HepG2 (cell line): ENCODE results near the gene CKS2. TPM values are rescaled to one million over a fixed set of nuclear protein-coding genes. Genes with fewer than 3 reads are reported as not detected.

Experiments
- ATAC-seq: fragments of 200-7000 bp; cut with Tn5 transposase; 3 replicates; pipeline ENCODE4 v1.9.1; 2020; ENCODE audit warnings: mild to moderate bottlenecking, moderate library complexity
- BruUV-seq: library from RNA; stranded (reverse); fragments of 400-500 nt; replicated peaks from 2 replicates; lab custom pipeline; 2021; lab: Mats Ljungman, UMichigan
- CTCF ChIA-PET: fragments of 300-600 bp; formaldehyde crosslinking; extraction: SDS; loops from one replicate; lab custom pipeline; 2021; ENCODE audit warnings: low total read pairs, inconsistent platforms, low intra/inter-chr PET ratio; lab: Yijun Ruan, JAX
- POLR2A ChIA-PET: fragments of 350-600 bp; sonication (Branson Sonifier 250); formaldehyde crosslinking; loops from one replicate; lab custom pipeline; 2020; ENCODE audit warnings: antibody characterized with exemption, inconsistent platforms; lab: Yijun Ruan, JAX
- DNase-seq: peaks from one replicate; pipeline ENCODE4 v3.0.0-alpha.2; 2015; ENCODE audit warnings: low spot score
- FAIRE-seq: peaks from 3 replicates; lab custom pipeline; 2011; peaks lifted over from hg19 to GRCh38; lab: Jason Lieb, UNC
- H2AFZ ChIP-seq: one replicate; pipeline ENCODE4 v1.6.1; 2011; ENCODE audit warnings: low read length, inconsistent platforms
- H3K27ac ChIP-seq: fragments of 300-600 bp; 3 replicates; pipeline ENCODE4 v1.8.0; 2011; ENCODE audit warnings: mixed run types, mild to moderate bottlenecking, mixed read lengths, low read length, inconsistent platforms; ENCODE audit not compliant: insufficient read depth; ENCODE audit errors: extremely low read length
- H3K27me3 ChIP-seq, 2 experiments: fragments of 200-600 bp in 1 of 2; 2 replicates in 1 of 2; 3 replicates in 1 of 2; pipeline versions ENCODE4 v1.6.0 to v1.8.0; 2011; ENCODE audit warnings: low read length in 2 of 2, mild to moderate bottlenecking in 2 of 2, moderate library complexity in 2 of 2, inconsistent platforms in 1 of 2; ENCODE audit not compliant: insufficient read depth in 2 of 2, control insufficient read depth in 1 of 2
- H3K36me3 ChIP-seq, 2 experiments: fragments of 200-600 bp in 1 of 2; replicated peaks in 1 of 2; 2 replicates in 1 of 2; 3 replicates in 1 of 2; pipeline versions ENCODE4 v1.5.1 to v1.8.0; 2011; ENCODE audit warnings: low read length in 2 of 2, inconsistent platforms in 1 of 2; ENCODE audit not compliant: insufficient read depth in 2 of 2, control insufficient read depth in 1 of 2
- H3K4me1 ChIP-seq: 2 replicates; pipeline ENCODE4 v1.5.1; 2012; ENCODE audit warnings: low read length, inconsistent platforms; ENCODE audit not compliant: insufficient read depth
- H3K4me2 ChIP-seq: 2 replicates; pipeline ENCODE4 v1.6.0; 2011; ENCODE audit warnings: low read depth, low read length, inconsistent platforms
- H3K4me3 ChIP-seq, 3 experiments: fragments of 200-600 bp in 1 of 3; sonication (generic), shearing (Covaris generic) in 1 of 3; replicated peaks in 1 of 3; 2 replicates each; pipeline ENCODE4 v1.5.1; 2011 to 2016; ENCODE audit warnings: low read length in 3 of 3, inconsistent platforms in 2 of 3, low read depth in 2 of 3, mild to moderate bottlenecking in 2 of 3, control low read depth in 1 of 3, mixed read lengths in 1 of 3; ENCODE audit not compliant: insufficient read depth in 1 of 3
- H3K79me2 ChIP-seq: one replicate; pipeline ENCODE4 v1.6.1; 2011; ENCODE audit warnings: low read length, inconsistent platforms; ENCODE audit not compliant: insufficient read depth
- H3K9ac ChIP-seq: 2 replicates; pipeline ENCODE4 v1.6.0; 2011; ENCODE audit warnings: mild to moderate bottlenecking, low read depth, low read length, inconsistent platforms; ENCODE audit not compliant: insufficient read depth
- H3K9me3 ChIP-seq: 2 replicates; pipeline ENCODE4 v1.5.1; 2012; ENCODE audit warnings: mild to moderate bottlenecking, low read length
- H4K20me1 ChIP-seq: 2 replicates; pipeline ENCODE4 v1.6.0; 2011; ENCODE audit warnings: inconsistent platforms, mild to moderate bottlenecking, low read length, moderate library complexity; ENCODE audit not compliant: insufficient read depth
- GTF2F1 ChIP-seq: fragments of 150-350 bp; IDR thresholded peaks from 2 replicates; pipeline ENCODE4 v1.6.1; 2014; ENCODE audit warnings: low read length
- HNF1B ChIP-seq: sonication (generic); formaldehyde crosslinking; IDR thresholded peaks from 2 replicates; pipeline ENCODE4 v1.5.1; 2020; ENCODE audit warnings: mild to moderate bottlenecking, moderate library complexity, missing genetic modification reagents
- MIXL1 ChIP-seq: IDR thresholded peaks from 2 replicates; pipeline ENCODE4 v1.6.1; 2016
- MZF1 ChIP-seq: sonication (generic); formaldehyde crosslinking; IDR thresholded peaks from 2 replicates; pipeline ENCODE4 v1.8.1; 2023; ENCODE audit warnings: mild to moderate bottlenecking, missing genetic modification reagents, borderline replicate concordance
- PAWR ChIP-seq: sonication (generic); formaldehyde crosslinking; IDR thresholded peaks from 2 replicates; pipeline ENCODE4 v1.4.0; 2020; ENCODE audit warnings: missing genetic modification reagents, mild to moderate bottlenecking, borderline replicate concordance
- REST ChIP-seq, 2 experiments: IDR thresholded peaks; 2 replicates each; pipeline ENCODE4 v1.6.1; 2011 to 2012; ENCODE audit warnings: low read length in 2 of 2, borderline replicate concordance in 1 of 2, low read depth in 1 of 2, mild to moderate bottlenecking in 1 of 2, moderate library complexity in 1 of 2
- SP2 ChIP-seq: sonication (generic); formaldehyde crosslinking; IDR thresholded peaks from 2 replicates; pipeline ENCODE4 v1.5.1; 2020; ENCODE audit warnings: mild to moderate bottlenecking, missing genetic modification reagents
- THAP8 ChIP-seq: sonication (generic); formaldehyde crosslinking; IDR thresholded peaks from 2 replicates; pipeline ENCODE4 v1.5.1; 2020; ENCODE audit warnings: missing genetic modification reagents, mild to moderate bottlenecking, borderline replicate concordance
- ZNF10 ChIP-seq: sonication (generic); formaldehyde crosslinking; IDR thresholded peaks from 2 replicates; pipeline ENCODE4 v1.4.0; 2020; ENCODE audit warnings: mild to moderate bottlenecking, low read depth, missing genetic modification reagents, borderline replicate concordance
- ZNF235 ChIP-seq: sonication (generic); formaldehyde crosslinking; IDR thresholded peaks from 2 replicates; pipeline ENCODE4 v1.8.1; 2023; ENCODE audit warnings: mild to moderate bottlenecking, missing genetic modification reagents, borderline replicate concordance
- ZNF552 ChIP-seq: sonication (generic); formaldehyde crosslinking; IDR thresholded peaks from 2 replicates; pipeline ENCODE4 v1.9.0; 2022; ENCODE audit warnings: missing genetic modification reagents, mild to moderate bottlenecking, borderline replicate concordance
- ZNF597 ChIP-seq: sonication (generic); formaldehyde crosslinking; IDR thresholded peaks from 2 replicates; pipeline ENCODE4 v1.5.0; 2020; ENCODE audit warnings: missing genetic modification reagents
- ZNF800 ChIP-seq: sonication (generic); formaldehyde crosslinking; IDR thresholded peaks from 2 replicates; pipeline ENCODE4 v1.4.0; 2020; ENCODE audit warnings: missing genetic modification reagents
- WGBS: methylation state at CpG from one replicate; pipeline ENCODE4 v1.1.6; 2017; ENCODE audit warnings: low lambda C conversion rate; 5-methylcytosine and 5-hydroxymethylcytosine counted together
- in situ Hi-C: cut with HindIII; loops from 2 replicates; pipeline ENCODE4 v1.10.0; 2017; ENCODE audit warnings: low pct_unique_long_range_greater_than_20kb; ENCODE audit not compliant: extremely low pct_ligation_motif_present
- intact Hi-C: fragments of 100-400 bp; cut with micrococcal nuclease; formaldehyde crosslinking; loops from one replicate; pipeline ENCODE4 v1.10.0; 2022; ENCODE audit not compliant: unreplicated experiment
- polyA plus RNA-seq, 8 experiments: library from polyadenylated mRNA; depleted of rRNA in 3 of 8; stranded (reverse) in 7 of 8; unstranded in 1 of 8; fragments of >200 nt; fragmentation: Illumina TruSeq in 4 of 8; extraction: Trizol in 4 of 8; gene quantifications; 2 replicates each; pipeline versions ENCODE4 v1.2.1 to v1.2.3, GENCODE V29; 2011 to 2016; ENCODE audit warnings: low read depth in 4 of 8, missing spikeins in 1 of 8, mixed read lengths in 1 of 8; ENCODE audit not compliant: insufficient read depth in 1 of 8
- total RNA-seq, 5 experiments: library from RNA; depleted of rRNA; stranded (reverse); fragments of >200 nt; fragmentation: Illumina TruSeq; extraction: Trizol; gene quantifications; 2 replicates each; pipeline ENCODE4 v1.2.3, GENCODE V29; 2016; ENCODE audit warnings: low read depth in 1 of 5

CKS2 gene
- total and polyA plus RNA-seq, 2 of the 13 experiments (the other 11 are each of a cell fraction or from before 2014, with no cell fraction given), result 251 to 317 TPM

- H3K4me1 ChIP-seq, result peaks cover 83% of the 10 kb centered on the region
- no peak for ATAC-seq
- in situ Hi-C loops (no loop called here), intact Hi-C loops (no loop called here)
- 98% methylated on average over 6 of the region's 6 CpGs for WGBS
- no TSS peak for BruUV-seq
- H3K79me2 ChIP-seq, result no peaks in the 10 kb centered on the region
- H3K9ac ChIP-seq, result no peak overlapping the region
- H3K36me3 ChIP-seq, result peaks cover 13 to 33% of the 10 kb centered on the region in 2 experiments
- no peak overlapping the region for H2AFZ ChIP-seq
- no peak overlapping the region for H3K4me3 ChIP-seq
- H3K27me3 ChIP-seq, result no peaks in the 10 kb centered on the region
- no peaks in the 10 kb centered on the region for H4K20me1 ChIP-seq
- no peak for DNase-seq
- POLR2A ChIA-PET, result no interaction called here
- TF ChIP-seq SP2 (CRISPR knock-in tag), result no peak
- no peak for TF ChIP-seq ZNF597 (CRISPR knock-in tag)
- no peak for TF ChIP-seq ZNF235 (CRISPR knock-in tag)
- TF ChIP-seq THAP8, result no peak
- no peak for TF ChIP-seq ZNF800 (CRISPR knock-in tag)
- no peak for TF ChIP-seq REST (IDR thresholded peaks at IDR 0.05; ENCODE audit: borderline replicate concordance in 1 of 2, low read depth in 1 of 2, low read length in 2 of 2)
- TF ChIP-seq MIXL1 (CRISPR knock-in tag), result no peak
- no peak for TF ChIP-seq MZF1
- TF ChIP-seq GTF2F1, result no peak
- TF ChIP-seq HNF1B (CRISPR knock-in tag), result no peak
- TF ChIP-seq ZNF10 (CRISPR knock-in tag), result no peak
- TF ChIP-seq ZNF552 (CRISPR knock-in tag), result no peak
- TF ChIP-seq PAWR, result no peak
- CTCF ChIA-PET, result no interaction called here
- FAIRE-seq, result no peak
- no peak overlapping the region for H3K4me2 ChIP-seq
- no peaks in the 10 kb centered on the region for H3K9me3 ChIP-seq
- no peak overlapping the region for H3K27ac ChIP-seq
Measured at GRCh38 chr9:89361031-89361430, 50.0 kb downstream of the CKS2 start.
